NK-92 (cell line): ENCODE results near the gene USH2A.
"Not testable (repeated sequence)": the region's sequence is repeated elsewhere in the genome, so short reads cannot be mapped to it uniquely, and the experiment has no call there.

Experiments
- DNase-seq: peaks from one replicate; lab custom pipeline; 2025; ENCODE audit not compliant: unreplicated experiment; lab: John Stamatoyannopoulos, UW

Gene USH2A

DNA sequence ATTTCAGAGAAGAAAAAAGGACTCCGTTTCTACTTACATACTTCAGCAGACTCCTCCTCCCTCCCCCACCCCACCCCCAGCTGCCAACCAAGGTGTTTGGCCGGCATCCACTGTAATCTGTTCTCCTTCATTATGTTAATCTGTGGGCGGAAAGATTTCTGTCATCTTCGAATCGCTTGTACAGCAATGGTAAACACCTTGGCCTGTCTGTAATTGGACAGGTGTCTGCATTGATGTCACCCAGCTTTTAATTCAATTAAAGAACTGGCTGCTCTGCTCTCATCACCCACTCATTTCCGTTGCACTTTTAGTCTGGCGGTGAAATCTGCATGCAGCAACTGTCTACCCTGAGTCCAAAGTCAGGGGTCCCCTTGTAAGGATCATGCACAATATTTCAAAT, 368.6 kb downstream of the USH2A start:
- no peak for DNase-seq

DNA sequence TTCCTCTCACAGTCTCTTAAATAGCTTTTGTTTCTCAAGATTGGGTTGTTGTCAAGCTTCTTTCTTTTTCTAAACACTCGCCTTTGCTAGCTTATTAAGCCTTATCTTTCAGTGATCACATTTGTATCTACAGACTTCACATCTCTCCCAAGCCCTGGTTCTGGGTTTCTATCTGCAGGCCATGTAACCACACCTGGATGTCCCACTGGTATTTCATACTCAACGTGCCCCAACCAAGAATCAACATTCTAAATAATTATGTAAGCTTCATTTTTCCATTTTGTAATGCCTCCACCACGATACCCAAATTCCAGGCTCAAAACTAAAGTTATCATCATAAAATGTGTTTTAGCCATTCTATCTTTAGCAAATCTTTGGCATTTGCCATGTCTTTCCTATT, 372.2 kb downstream of the USH2A start:
- DNase-seq, result no peak

DNA sequence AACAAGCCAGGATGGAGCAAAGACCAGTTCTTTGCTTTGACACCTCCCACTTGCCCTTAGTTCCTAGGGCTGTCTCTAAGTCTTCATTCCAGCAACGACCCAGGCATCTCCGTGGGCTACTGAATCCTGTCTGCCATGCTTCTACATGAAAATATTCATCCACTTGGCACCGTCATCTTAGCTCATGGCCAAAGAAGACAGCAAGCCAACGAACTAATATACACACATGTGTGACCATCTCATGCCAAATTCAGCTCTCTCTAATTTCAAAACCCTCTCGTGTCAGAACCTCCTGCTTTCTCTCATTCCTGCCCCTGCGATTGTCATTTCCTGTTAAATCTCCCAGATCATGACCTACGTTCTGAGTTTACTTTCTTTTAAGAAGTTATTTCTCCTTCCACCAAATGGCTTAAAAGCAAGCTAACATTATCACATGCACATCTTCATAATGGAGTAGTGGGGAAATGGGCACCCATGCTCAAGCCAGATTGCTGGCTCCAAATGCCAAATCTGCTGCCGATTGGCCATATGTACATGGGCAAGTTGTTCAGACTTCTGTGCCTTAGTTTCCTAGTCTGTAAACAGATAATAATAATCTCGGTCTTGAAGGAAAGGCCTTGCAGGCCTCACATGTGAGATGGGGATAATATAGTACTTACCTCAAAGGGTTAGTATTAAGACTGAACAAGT, 373.4 kb downstream of the USH2A start:
- DNase-seq, result no peak

DNA sequence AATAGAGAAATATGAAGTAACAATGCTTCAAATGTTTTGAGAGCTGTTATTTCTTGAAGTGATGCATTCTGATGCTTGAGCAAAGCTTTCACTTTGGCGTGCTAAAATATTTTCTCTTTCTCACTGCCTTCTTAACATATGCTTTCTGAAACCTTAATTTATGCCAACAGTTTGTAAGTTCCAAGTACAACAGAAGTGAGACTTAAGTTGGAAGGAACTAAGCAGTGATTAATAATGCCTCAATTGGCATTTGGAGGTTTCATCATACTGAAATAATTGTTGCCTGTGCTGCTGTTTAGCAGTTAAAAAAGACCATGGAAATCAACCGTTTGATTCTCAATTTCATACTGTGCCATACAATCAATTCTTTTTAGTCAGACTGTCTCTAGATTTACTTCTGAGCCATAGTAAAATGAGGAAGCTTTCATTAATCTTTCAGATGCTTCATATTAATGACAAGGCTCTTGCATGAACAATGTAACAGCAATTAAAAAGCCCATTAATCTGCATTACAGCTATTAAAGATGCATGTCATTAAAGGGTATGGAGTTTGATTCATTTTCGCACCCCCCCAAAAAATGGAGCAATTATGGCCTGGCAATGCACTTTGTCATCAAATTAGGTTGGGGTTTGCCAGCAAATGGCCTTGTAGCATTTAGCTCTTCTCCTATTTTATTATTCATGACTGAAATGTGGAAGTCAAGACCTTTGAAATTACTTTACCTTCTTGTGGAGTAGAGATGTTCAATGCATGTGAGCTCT, 375.3 kb downstream of the USH2A start:
- no peak for DNase-seq

DNA sequence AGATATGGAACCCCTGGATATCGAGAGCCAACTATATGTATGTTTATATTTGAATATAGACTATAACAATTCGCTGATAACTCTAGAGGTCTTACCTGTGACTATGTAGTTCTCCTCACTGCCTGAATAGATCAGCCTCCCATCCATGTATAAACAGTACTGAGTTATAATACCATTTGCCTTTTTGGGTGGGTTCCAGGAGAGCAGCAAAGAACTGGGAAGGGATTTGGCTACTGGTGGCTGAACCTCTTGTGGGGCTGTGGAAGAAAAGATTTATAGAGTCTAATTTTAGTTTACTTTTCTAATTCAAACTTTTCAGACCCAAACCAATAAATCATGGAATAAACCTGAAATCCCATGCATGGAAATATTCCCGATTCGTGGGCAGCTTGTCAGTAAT, 376.9 kb downstream of the USH2A start:
- DNase-seq, result no peak

DNA sequence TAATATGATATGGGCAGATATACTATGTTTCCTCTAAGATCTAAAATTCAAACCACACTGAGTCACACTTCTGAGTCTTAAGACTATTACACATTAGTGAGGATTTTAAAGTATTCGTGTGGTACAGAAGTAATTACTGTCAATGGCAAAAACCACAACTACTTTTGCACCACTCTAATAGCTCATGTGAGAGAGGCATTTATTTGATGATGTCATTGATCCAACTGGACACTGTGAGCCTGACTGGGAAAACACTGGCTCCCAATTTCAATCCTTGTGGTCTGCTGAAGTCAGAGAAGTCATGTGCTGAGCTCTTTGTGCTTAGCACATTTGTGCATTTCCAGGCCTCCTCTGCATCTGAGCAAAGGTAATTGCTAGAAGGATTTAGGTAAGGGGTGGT, 377.8 kb downstream of the USH2A start:
- no peak for DNase-seq

DNA sequence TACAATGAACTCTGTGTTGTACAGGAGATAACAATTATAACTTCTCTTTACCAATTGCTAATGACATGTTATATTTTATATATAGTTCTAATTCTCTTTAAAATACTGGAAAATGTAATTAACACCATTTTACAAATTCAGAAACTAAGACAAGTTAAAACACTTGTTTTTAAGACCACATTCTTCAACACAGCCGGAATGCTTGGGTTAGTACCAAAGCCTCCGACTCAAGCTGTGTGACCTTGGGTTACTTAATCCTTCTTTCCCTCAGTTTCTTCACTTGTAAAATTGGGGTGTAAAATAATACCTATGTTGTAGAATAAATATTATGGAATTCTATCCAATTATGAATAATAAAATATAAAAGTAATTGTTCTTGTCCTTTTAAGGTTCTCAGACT, 378.7 kb downstream of the USH2A start:
- no peak for DNase-seq

DNA sequence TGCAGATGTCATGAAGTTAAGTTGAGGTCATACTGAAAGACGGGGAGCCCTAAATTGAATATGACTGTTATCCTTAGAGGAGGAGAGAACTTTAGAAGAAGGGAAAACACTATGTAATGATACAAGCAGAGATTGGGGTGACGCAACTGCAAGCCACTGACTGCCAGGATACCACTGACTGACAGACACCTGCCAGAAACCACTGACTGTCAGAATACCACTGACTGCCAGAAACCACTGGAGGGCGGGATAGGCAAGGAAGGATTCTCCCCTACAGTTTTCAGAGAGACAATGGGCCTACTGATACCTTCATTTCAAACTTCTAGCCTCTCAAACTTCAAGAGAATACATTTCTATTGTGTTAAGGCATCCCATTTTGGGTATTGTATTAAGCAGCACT, 388.7 kb downstream of the USH2A start:
- no peak for DNase-seq

DNA sequence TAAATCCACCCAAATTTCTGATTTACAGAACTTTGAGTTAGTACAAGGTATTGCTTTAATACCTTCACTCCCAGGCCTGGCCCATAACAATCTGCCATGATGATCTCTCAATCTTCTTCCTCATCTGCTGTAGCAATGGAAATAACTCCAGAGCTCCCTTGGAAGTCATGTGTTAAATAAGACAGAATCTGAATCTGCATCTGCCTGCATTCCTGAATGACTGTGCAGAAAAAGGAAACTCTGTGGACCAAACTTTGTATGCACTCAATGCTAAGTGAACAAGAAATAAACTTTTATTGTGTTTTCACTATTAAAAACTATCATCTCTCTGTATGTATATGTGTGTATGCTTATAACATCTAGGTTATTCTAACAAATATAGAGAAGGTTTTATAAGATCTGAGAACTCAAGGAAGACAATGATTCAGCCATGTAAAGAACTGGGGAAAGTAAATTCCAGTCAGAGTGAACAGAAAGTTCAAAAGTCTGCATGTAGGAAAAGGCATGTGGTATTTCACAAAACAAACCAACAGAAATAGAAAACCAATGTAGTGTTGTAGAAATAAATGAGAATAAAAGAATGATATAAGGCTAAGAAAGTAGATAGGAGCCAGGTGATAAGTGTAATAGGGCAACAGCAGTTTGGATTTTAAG, 390.2 kb downstream of the USH2A start:
- no peak for DNase-seq

DNA sequence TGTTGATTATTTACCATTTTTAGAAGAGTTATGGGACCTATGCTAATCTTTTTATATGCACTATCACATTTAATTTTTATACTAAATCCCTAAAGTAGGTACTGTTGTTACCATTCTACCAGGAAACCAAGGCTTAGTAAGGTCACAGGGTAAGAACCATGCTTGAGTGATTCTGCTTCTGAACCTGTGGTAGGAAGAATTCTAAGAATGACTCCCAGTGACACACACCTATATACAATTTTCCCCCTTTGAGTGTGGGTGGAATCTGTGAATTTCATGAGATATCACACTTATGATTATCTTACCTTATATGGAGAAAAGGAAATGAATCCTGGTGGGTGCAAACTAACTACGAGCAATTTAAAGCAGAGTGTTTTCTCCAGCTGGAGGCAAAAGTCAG, 391.0 kb downstream of the USH2A start:
- DNase-seq, result no peak

DNA sequence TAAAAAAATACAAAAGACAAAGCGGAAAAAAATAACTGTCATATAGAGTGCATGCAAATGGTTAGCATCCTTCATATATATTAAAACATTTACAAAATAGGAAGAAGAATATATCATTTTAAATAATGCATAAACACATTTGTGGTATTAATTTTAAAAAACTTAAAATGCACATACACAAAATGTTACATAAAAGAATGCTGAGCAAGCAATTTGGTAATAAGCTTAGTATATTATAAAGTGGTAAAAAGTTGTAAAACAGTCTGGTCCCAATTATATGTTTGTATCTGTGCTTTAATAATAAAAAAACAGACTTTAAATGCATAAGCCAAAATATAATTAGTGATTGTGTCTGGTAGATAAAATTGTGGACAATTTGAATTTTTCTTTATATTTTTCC, 394.6 kb downstream of the USH2A start:
- DNase-seq, result no peak

DNA sequence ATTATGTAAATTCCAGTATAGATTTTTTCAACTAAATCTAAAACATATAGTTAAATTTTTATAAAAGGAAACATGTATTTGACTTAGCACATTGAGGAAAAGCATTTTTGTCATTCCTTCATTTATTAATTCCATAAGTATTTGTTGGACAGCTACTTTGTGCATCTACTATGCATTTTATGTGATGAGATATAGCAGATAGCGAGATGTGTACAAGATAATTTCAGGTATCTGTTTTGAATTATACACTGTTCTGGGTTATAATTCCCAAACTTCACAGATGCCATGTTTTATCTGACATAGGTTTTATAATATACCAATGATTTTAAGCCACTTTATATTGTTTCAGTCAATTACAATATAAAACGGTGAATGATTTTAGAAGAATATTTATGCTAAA, 398.7 kb downstream of the USH2A start:
- no peak for DNase-seq

DNA sequence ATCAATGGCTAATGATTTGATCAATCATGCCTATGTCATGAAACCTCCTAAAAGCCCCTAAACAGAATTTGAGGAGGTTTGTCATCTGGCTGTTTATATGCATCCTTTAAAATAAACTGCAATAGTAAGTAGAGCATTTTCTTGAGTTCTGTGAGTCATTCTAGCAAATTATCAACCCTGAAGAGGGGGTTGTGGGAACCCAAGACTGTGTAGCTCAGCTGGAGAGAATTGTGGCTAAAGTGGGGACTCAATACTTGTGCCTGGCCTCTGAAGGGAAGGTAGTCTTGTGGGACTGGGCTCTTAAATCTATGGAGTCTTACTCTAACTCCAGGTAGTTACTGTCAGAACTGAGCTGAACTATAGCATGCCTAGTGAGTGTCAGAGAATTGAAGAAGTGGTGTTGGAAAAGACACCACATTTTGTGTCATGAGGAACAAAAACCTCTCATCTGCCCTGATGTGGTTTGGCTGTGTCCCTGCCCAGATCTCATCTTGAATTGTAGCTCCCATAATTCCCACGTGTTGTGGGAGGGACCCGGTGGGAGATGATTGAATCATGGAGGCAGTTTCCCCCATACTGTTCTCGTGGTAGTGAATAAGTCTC, 402.4 kb downstream of the USH2A start:
- DNase-seq, result no peak

DNA sequence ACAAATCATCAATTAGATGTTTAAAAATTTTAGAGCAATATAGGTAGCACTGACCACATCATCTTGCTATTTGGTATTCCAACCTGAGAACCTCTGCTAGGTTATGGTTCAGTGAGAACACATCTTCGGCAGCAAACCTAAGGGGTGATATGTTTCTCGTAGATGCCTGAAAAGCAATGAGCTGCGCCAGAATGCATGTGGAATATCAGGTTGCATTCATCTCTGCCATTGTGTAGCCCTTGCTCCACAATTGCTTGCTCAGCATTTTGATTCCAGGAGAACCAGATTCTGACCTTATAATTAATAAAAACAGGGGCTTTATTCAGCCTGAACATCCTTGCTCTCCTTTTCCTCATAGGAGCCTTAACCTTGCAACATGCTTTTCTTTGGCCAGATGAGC, 408.1 kb downstream of the USH2A start:
- no peak for DNase-seq

DNA sequence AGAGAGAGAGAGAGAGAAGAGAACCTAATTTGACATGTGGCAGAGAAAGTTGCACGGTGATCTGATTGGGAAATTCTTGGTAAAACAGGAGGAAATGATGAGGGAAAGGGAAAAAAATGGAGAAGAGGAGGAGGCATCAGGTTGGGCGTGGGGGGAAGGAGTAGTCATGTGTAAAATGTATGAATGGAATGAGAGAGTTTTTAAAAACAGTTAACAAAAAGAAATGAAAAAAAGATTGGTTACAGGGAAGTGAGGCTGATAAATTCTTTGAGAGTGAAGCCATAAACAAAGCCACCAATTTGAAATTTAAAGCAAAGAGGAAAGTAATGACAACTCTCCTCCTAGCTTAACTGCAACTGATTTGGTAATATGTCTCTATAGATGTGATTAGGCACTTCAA, 409.2 kb downstream of the USH2A start:
- no peak for DNase-seq

DNA sequence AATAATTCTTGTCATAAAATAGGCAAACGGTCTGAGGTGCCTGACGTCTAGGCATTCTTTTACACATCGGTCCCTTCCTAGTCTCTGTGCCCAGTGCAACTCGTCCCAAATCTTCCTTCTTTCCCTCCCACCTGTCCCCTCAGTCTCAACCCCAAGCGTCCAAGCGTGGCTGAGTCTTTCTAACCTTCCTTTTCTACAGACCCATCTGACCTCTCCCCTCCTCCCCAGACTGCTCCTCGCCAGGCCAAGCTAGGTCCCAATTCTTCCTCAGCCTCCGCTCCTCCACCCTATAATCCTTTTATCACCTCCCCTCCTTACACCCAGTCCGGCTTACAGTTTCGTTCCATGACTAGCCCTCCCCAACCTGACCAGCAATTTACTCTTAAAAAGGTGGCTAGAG, 413.8 kb downstream of the USH2A start:
- not testable (repeated sequence) for DNase-seq

DNA sequence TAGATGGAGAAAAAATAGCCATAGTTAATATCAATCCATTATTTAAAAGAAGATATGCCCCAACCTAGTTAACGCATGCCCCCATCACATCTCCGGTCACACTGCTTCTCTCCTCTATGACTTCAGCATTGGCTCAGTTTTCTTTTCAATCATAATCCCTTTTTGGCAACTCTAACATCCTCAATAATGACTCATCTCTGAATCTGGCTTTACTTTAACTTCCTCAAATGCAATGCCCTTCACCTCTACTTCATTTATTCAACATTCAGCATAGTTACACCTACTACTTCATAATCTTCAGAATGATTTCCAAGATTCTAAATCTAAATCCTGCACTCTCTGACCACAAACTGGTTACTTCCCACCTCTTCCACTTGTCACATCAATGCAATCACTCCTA, 417.3 kb downstream of the USH2A start:
- DNase-seq, result no peak

DNA sequence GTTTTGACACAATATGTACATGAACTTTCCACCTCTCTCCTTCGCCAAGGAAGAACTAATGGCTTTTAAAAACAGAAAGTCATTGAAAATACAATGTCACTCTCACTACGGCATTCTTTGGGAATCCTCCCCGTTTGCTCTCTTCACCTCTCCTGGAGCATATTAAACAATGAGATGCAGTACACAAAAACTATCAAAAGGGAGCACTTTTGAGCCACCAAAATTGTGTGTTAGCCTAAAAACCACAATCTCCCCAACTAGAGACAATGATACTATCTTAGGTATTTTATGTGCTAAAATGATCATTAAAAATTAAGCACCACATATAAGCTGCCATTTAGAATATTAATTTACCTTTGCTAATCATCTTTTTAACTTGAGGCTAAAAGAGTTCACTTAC, 430.6 kb downstream of the USH2A start:
- DNase-seq, result no peak

DNA sequence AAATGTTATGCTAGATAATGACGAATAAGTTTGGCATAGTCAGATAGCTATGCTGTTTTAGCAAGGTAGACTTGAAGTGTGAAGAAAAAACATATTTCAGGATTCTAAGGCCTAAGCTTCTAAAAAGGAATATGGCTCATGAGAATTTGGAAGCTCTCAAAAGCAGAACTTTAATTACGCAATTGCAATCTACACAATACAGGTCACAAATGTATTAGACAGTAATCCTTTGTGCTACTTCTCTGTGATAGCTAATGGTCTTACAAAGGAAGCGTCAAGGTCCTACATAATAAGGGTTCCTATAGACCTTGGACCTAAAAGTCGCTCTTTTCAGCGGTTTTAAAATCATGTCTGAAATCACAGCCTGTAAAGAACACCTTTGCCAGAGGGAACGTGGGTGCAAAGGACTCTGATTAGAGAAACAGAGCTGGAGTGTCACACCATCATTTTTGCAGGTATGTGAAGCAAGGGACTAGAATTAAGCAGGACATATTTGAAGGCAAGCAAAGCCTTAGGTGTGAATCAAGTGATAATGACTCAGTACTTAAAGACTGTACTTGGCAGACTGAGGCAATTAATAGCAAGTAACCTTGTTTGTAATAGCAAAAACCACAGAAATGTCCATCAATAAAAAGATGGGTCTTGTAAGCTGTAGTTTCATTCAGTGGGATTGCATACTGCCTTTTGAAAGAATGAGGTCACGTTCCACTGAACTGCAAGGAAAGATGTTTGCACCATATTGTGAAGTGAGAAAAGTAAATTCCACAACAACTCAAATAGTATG, 436.0 kb downstream of the USH2A start:
- no peak for DNase-seq

DNA sequence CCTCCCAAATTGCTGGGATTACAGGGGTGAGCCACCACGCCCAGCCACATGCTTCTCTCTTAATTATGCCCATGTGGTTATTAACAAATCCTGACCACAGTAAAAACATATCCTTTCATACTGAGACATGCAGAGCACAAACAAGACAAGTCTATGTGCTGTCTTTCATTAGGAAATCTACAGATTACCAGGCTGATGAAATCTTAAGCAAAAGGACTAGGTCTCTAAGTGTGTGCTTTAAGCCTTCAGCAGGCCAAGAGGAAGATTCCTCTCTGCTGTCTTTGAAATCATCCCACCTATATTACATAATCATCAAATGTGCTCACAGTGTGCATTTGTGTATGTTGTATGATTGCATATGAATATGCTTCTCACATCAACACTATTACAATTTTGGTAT, 436.8 kb downstream of the USH2A start:
- DNase-seq, result no peak

DNA sequence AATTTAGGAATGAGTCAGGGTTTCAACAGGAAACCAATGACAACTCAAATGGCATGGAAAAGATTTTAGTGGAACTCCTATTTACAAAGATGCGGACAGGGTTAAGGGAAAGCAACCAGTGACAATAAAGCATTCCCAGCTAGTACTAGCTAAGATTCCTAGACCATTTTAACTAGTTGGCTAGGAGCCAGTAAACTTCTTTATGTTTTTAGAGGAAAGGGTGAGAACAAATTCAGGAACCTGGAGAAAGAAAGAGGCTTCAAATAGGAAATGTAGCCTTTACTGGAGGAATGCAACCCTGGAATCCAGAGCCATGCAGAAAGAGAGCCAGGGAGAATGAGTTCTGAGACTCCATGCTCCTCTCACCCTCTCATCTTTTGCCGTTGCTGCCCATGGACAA, 439.6 kb downstream of the USH2A start:
- DNase-seq, result no peak
